ENCODE measurements around the gene CBX5. TPM values are rescaled to one million over a fixed set of nuclear protein-coding genes. Genes with fewer than 3 reads are reported as not detected.
"Not testable (repeated sequence)": the region's sequence is repeated elsewhere in the genome, so short reads cannot be mapped to it uniquely, and the experiment has no call there.

Gene CBX5
- total RNA-seq, 1 donor from 2014 or later: 52.3 TPM

GRCh38 chr12:54239620-54240019, 40.3 kb downstream of the CBX5 start:
- TF ChIP-seq CTCF (IDR thresholded peaks at IDR 0.05): no peak
- intact Hi-C loops (cut with DNase I): no loop called here
- Histone ChIP-seq H3K36me3 (peaks cover 55% of the 10 kb centered on the region), H3K4me1 (no peaks in the 10 kb centered on the region), H3K27me3 (no peaks in the 10 kb centered on the region), H3K27ac (no peak overlapping the region), H3K9me3 (no peaks in the 10 kb centered on the region), H3K4me3 (no peak overlapping the region)
- DNase-seq (no peak), ATAC-seq (no peak)

GRCh38 chr12:54238531-54238930, 41.4 kb downstream of the CBX5 start:
- Histone ChIP-seq H3K27ac (no peak overlapping the region), H3K36me3 (peaks cover 45% of the 10 kb centered on the region), H3K27me3 (no peaks in the 10 kb centered on the region), H3K4me1 (no peaks in the 10 kb centered on the region), H3K9me3 (no peaks in the 10 kb centered on the region), H3K4me3 (no peak overlapping the region)
- ATAC-seq (no peak), DNase-seq (no peak)
- intact Hi-C loops (cut with DNase I): no loop called here
- TF ChIP-seq CTCF (IDR thresholded peaks at IDR 0.05): no peak

GRCh38 chr12:54232790-54233189, 47.1 kb downstream of the CBX5 start:
- H3K27me3 ChIP-seq: no peaks in the 10 kb centered on the region
- ATAC-seq (no peak), DNase-seq (no peak)
- H3K27ac ChIP-seq: no peak overlapping the region
- no peaks in the 10 kb centered on the region for H3K9me3 ChIP-seq
- H3K36me3 ChIP-seq: peaks cover 14% of the 10 kb centered on the region
- no peak for TF ChIP-seq CTCF (IDR thresholded peaks at IDR 0.05)
- H3K4me3 ChIP-seq: no peak overlapping the region
- peaks cover 6% of the 10 kb centered on the region for H3K4me1 ChIP-seq
- intact Hi-C loops (cut with DNase I): no loop called here

- H3K36me3 ChIP-seq; intact Hi-C loops (cut with DNase I); H3K27me3 ChIP-seq; H3K4me1 ChIP-seq; H3K4me3 ChIP-seq; H3K9me3 ChIP-seq; H3K27ac ChIP-seq; DNase-seq; ATAC-seq: not testable (repeated sequence)
Measured at GRCh38 chr12:54231269-54231668, 48.7 kb downstream of the CBX5 start.

- H3K36me3 ChIP-seq: no peaks in the 10 kb centered on the region
Measured at GRCh38 chr12:54230555-54230954, 49.4 kb downstream of the CBX5 start.

GRCh38 chr12:54229624-54230212, 50.2 kb downstream of the CBX5 start:
- no peak for TF ChIP-seq CTCF (IDR thresholded peaks at IDR 0.05)
- peaks cover 6% of the 10 kb centered on the region for H3K4me1 ChIP-seq
- intact Hi-C loops (cut with DNase I): loop anchor here (10.0 kb wide), 1 partner anchor 135 kb away; the partner anchor contains the start of gene GPR84
- H3K27me3 ChIP-seq: no peaks in the 10 kb centered on the region
- no peak overlapping the region for H3K27ac ChIP-seq
- ATAC-seq (no peak), DNase-seq (no peak)
- no peaks in the 10 kb centered on the region for H3K9me3 ChIP-seq
- no peak overlapping the region for H3K4me3 ChIP-seq
- no peaks in the 10 kb centered on the region for H3K36me3 ChIP-seq

More at GRCh38 chr12:54230555-54230954, 49.4 kb downstream of the CBX5 start:
- DNase-seq: no peak
- intact Hi-C loops (cut with DNase I): no loop called here
- ATAC-seq: no peak
- no peaks in the 10 kb centered on the region for H3K27me3 ChIP-seq
- no peak overlapping the region for H3K27ac ChIP-seq
- no peak overlapping the region for H3K4me3 ChIP-seq
- peaks cover 6% of the 10 kb centered on the region for H3K4me1 ChIP-seq
- no peaks in the 10 kb centered on the region for H3K9me3 ChIP-seq
- TF ChIP-seq CTCF (IDR thresholded peaks at IDR 0.05): no peak
